GM21723 (cell line): ENCODE results near the gene ASCC1.
"Not testable (repeated sequence)": the region's sequence is repeated elsewhere in the genome, so short reads cannot be mapped to it uniquely, and the experiment has no call there.

Experiments used
- ATAC-seq: cut with Tn5 transposase; IDR thresholded peaks from one replicate; pipeline ENCODE4 v1.9.1; 2021; ENCODE audit warnings: mild to moderate bottlenecking, moderate library complexity; ENCODE audit not compliant: unreplicated experiment

ASCC1 gene

GRCh38 chr10:72133517-72133916 is 82.6 kb downstream of the ASCC1 start:
- ATAC-seq: peak; percentile 62

- peak; percentile 5 for ATAC-seq
Measured at GRCh38 chr10:72132854-72133253, 83.2 kb downstream of the ASCC1 start.

GRCh38 chr10:72127571-72127970 is 88.5 kb downstream of the ASCC1 start:
- ATAC-seq: no peak

- ATAC-seq: no peak
Measured at GRCh38 chr10:72126872-72127232, 89.2 kb downstream of the ASCC1 start.

DNA sequence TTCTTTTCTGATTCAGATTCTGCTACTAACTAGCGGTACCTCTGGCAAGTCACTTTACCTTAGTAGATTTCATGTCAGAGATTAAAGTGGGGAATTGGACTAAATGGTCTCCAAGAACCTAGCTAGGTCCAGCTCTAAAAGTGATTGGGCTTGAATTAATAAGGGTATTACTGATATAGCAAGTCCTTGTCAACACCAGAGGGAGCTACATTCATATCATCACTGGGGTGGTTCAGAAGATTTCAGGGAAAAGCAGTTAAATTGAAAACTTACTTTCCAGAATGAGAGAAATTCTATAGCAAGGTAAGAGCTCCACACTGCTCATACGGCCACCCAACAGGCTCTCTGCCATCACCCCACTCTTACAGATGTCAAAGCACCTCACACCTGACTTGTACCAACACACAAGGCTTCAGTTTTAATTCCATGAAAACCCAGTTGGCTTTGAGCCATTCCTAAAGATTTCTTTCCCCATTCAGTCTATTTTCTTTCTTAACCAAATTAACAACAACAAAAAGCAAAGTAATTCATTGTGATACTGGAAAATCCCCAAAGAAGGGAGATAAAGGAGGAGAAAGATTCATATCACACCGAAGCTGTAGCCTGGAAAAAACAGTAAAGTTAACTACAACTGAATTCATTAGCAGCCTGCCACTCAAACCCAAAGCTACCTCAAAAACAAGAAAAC is 89.7 kb downstream of the ASCC1 start:
- no peak for ATAC-seq

GRCh38 chr10:72124989-72125388 is 91.1 kb downstream of the ASCC1 start:
- no peak for ATAC-seq

DNA sequence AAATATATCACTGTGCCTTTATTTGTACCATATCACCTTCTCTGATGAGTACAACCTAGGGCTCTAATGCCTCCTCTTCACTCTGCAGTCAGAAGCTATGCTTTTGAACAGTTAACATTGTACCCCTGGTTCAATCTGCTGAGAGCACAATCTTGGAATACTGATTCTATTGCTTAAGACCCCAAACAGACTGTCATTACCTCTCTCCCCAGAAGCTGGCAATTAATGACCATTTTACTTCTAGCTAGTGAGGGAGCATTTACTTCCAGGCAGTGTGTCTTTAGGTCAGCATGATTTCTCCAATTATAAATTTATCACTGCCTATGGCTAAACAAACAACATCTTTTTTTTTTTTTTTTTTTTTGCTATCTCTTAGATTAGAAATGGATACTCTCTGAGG is 91.7 kb downstream of the ASCC1 start:
- no peak for ATAC-seq

- ATAC-seq: no peak
Measured at GRCh38 chr10:72123616-72124015, 92.5 kb downstream of the ASCC1 start.

- ATAC-seq: no peak
Measured at GRCh38 chr10:72122221-72122620, 93.9 kb downstream of the ASCC1 start.

GRCh38 chr10:72121389-72121788 is 94.7 kb downstream of the ASCC1 start:
- no peak for ATAC-seq

DNA sequence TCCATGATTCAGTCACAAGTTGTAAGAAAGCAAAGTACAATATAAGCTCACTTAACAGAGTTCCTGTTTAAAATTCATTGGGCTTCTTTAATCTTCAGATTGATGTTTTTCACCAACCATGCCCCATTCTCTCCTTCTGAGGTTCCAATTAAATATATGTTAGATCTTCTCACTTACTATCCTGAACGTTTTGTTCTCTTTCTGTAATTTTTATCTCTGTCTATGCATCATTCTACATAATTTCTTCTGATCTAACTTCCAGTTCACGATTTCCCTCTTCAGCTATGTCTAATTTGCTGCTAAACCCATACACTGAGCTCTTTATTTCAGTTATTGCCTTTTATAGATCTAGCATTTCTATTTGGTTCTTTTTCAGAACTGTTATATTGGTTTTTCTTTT is 99.7 kb downstream of the ASCC1 start:
- no peak for ATAC-seq

DNA sequence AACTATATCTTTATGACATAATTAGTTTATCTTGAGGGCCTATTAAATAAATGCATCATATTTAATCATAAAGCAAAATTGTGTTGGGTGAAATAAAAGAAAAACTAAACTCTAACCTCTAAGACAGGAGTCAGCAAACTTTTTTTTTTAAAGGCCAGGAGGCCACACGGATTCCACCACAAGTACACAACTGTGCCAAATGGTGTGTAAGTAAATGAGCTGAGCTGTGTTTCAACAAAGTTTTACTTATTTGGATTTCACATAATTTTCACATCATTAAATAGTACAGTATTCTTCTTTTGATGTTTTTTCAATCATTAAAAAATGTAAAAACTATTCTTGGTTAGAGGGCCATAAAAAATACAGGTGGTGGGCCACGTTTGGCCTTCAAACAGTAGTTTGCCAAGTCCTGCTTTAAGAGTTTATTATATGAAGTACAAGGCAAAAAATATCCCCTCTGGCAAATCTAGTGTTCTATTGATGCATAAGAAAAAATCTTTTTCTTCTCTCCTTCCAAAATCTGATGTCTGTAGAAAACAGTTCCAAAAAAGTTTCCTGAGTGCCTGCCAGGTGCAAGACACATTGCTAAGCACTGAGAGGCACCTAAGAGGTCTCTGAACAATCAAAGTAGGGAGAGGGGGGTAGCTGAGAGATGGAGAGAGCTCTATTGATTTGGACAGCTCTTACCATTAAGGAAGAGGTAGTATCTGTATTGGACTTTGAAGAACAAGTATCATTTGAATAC is 101.2 kb downstream of the ASCC1 start:
- no peak for ATAC-seq

- ATAC-seq: no peak
Measured at GRCh38 chr10:72110673-72111401, 105.2 kb downstream of the ASCC1 start.

DNA sequence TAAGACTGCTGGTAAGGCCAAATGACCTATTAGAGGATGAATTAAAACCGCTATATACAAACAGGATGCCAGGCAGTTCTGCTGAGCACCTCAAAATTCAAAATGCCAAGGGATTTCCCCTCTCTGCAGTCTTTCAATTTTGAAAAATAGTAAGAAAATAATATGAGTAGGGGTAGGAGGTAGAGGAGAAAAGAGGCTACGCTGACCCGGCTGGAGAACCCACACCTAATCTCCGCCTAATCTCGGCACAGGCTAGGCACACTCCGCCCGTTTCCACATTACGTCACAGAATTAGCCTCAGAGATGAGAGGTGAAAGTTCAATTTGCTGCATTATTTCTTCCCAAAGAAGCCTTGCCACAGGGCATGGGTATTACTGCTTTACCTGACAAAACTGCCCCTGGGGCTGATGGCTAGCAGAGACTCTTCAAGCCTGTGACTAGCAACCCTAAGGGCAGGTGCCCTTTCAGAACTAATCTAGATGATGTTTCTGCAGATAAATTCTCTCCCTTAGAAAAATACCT is 106.4 kb downstream of the ASCC1 start:
- no peak for ATAC-seq

DNA sequence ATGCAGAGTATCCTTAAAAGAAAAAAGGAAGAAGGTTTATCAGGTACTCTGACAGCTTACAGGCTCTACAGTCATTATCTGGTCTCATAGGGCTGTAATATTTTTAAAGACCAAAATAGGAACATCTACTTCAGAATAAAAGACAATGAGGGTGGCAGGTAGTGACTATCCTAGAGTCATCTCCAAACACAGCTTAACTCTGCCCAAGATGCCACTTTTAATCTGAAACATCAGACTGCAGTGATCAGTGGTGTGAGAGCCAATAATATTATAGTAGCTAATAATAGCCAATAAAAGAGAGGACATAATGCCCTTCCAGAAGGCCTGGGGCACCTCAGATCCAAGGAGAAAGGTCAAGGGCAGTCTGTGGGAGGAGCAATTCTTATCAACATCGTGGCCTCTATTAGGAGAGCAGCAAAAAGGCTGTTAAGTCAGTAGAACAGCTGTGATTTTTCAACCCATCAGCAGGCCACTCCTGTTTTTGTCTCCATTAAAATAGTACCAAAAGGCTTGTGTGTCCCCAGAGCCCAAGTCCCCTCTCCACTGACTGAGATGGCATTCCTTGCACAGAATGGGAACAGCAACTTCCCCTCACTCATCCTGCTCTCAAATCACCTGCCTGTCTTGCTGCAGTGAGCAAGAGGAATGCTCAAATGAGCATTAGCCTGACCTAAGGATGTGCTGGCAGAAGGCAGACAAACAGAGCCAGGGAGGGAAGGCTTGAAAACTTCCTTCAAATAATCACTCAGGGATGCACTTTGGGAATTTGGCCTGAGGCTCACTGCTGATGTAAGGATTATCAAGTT is 107.0 kb downstream of the ASCC1 start:
- no peak for ATAC-seq

GRCh38 chr10:72108004-72108370 is 108.1 kb downstream of the ASCC1 start:
- not testable (repeated sequence) for ATAC-seq

DNA sequence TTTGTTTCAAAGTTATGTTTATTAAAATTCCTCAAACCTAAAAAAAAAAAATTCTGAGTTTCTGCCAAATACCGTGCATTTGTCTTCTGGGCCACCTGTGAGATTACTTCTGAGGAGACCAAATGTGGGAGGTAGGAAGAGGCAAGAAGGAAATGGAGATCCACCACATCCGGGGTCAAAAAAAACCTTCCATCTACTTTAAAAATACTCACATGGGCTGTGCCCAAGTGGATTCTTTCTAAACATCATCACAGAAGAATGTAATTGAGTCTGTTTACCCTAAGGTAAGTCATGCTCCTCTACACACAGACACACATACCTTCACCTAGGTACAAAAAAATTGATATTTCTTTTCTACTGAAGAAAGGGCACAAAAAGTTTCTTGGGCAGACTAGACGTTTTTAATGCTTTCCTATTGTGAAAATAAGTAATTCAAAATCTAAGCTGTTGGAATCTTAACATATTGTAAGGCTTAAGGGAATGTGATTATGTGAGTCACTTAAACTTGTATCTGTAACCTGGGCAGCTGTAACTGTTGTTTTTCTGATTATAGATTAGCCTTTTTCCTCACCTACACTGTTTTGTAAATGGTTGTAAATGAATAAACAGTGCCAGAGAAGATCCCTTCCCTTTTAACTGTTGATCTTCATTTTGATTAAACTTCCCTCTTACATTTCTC is 108.6 kb downstream of the ASCC1 start:
- ATAC-seq: no peak

- no peak for ATAC-seq
Measured at GRCh38 chr10:72106896-72107295, 109.2 kb downstream of the ASCC1 start.

DNA sequence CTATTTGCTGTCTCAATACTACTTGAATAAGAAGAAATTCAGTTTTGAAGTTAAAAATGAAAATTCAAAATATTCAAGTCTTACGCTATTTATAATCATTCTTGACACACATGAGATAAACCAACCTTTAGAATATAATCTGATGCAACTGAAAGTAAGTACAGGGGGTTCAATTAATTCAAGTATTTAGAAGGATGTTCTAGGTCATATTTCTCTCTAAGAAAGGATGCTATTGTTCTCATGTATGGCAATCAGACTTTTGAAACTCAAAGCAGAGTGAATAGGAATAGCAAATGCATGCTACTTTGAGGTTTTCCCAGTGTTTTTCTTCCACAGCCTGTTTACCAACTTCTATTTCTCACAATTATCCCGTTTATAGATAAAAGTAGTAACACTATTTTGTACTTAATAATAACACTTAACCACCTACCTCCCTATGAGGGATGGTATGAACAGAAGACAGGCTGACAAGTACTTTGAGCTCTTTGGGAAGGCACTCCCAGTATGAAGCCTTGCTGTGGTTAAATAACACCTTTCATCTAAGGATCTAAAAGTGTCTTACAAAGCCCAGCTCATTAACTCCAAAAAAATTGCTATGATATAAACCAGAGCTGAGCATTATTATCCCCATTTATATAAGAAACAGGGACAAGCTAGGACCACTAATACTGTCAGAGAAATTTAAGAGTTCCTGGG is 109.8 kb downstream of the ASCC1 start:
- ATAC-seq: no peak

DNA sequence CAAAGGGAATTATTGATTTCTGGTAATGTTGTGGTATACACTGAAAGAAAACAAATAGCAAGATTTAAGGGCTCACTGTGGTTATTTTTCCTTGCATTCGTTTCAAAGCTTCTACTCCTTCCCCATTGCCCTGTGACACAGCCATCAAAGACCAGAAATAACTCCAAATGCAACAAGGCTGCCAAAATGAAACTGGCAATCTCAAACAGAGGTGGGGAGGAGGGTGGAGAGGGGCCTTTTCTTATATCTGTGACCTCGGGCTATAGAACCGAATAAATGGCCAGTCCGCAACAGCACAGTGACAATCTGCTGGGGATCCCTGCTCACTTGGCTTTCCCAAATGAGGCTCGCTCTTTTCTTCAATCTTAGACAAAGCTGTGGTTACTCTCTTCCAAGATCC is 110.4 kb downstream of the ASCC1 start:
- no peak for ATAC-seq
